ENCODE results near the gene RAB40C. TPM values are rescaled to one million over a fixed set of nuclear protein-coding genes. Genes with fewer than 3 reads are reported as not detected.

RAB40C gene
- total RNA-seq, 1 experiment from 2014 or later: 11.9 TPM

DNA sequence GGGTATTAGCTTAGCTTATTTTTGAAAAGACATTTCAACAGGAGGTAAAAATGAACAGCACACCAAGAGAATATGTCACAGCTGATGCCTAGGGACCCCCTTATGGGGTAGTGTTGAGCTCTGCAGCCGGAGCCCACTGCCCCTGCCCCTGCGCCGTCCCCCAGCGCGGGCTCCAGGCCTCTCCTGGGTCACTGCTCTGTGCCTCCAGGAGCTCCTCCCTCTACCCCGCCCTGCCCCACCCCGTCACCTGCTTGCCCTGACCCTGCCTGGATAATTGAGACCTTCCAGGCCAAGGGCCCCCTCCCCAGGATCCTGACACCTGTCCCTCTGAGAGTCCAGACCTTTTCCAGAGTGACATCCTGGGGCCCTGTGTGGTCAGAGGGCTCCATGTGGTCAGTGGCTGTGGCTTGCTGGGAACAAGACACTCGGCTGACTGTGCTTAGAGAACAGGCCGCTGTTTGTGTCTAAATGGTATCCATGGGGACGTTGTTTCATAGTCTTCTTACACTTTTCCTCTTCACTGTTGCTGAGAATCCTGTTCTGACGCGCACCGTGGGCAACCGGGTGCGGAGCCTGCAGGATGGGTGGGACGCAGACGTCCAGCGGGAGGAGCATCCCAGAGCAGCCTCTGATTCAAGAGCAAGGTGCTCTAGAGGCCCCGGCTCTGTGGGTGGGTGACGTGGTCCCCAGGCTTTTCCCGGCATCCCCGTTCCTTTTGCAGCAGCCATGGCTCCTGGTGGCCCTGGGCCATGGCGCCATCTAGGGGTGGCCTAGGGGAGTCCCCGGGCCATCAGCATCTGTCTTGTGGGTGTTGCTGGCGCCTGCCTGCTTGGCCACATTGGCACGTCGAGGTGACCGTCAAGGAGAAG lies 20.9 kb downstream of the RAB40C start:
- DNase-seq (ENCODE audit: extremely low read depth, low read depth): no peak

DNA sequence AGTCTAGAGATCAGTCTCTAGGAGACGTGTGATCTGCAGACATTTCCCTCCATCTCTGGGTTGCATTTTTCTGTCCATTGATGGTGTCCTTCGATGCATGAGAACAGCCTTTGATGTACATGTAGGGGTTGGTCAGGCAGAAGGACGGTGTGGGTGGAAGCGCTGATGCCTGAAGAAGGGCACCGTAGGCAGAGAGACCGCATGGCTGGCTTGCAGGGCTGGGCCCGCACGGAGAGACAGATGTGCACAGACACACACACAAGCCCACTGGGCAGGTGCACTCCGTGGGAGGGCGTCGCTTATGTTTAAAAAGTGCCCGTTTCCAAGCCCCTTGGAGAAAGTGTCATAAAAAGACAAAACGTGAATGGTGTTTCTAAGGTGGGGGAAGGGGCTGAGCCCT lies 25.3 kb downstream of the RAB40C start:
- DNase-seq (ENCODE audit: extremely low read depth, low read depth): no peak

DNA sequence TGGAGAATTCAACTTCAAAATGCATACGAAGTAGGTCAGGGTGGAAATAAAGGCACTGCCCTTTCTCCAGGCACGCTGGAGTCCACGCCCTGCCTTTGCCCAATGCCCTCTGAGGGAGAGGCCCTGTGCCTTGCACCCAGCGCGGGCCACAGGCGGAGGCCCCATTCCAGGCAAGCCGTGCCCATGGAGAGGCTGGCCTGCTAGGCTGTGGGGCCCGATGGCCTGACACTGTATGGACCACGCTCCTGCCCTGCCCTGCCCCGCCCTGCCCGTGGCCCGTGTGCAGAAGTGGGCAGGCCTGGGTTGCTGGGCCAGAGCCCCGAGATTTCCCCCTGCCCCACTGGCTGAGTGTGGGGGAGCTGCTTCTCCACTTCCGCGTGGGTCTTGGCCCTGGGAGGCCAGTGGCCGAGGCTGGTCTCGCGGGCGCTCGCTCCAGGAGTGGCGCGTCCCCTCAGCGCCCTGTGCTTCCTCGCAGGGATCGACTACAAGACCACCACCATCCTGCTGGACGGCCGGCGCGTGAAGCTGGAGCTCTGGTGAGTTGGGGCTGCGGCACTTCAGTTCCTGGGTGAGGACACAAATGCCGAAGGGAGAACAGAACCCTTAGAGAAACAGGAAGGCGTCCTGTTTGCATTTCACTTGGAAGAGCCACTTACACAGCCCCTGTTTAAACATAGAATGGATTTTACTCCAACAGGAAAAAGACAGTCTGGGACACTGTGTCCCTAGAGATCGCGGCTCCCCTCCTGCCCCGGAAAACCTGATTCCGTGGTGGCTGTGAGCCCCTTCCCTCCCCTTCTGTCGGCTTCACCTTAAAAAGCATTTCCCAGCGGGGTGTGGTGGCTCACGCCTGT lies 27.1 kb downstream of the RAB40C start:
- DNase-seq (ENCODE audit: extremely low read depth, low read depth): no peak

DNA sequence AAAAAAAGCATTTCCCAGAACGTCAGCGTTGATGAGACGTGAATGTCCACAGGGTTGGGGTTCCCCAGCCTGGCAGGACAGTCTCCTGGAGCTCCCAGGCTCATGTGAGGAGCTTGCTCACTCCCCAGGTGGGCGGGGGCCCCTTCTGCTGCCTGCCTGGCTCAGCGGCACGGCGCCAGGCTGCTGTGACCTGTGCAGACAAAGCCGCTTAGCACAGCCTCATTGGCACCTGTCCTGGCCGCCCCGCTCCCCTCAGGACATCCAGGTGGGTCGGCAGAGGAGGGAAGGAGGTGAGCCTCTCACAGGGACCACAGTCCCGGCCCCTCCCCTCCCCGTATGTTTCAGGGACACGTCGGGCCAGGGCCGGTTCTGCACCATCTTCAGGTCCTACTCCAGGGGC lies 28.0 kb downstream of the RAB40C start:
- no peak for DNase-seq (ENCODE audit: extremely low read depth, low read depth)

DNA sequence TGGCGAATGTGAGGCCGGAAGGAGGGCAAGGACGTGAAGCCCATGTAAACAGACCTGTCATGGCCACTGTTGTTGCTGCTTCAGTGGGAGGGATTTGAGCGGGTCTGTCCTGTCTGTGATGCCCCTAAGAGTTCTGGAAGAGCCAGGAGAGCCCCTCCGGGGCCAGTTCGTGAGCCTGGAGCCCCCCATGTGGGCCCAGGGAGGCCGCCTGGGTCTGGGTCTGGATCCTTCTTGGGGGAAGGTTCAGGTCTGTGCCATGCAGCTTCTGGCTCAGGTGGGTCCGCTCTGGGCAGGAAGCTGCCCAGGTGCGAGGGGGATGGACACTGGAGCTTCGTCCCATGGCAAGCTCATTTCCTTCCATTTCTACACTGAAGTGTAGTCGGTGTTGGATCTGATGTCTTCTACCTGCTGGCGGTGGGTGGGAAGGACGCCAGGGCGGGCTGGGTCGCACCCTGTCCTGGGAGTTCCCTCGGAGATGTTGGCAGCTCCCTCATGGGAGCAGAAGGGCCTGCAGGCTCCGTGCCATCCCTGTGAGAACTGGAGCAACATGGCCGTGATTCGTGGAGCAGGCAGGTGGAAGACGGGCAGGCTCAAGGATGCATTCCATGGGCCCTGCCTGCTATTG lies 29.7 kb downstream of the RAB40C start:
- DNase-seq (ENCODE audit: extremely low read depth, low read depth): no peak

DNA sequence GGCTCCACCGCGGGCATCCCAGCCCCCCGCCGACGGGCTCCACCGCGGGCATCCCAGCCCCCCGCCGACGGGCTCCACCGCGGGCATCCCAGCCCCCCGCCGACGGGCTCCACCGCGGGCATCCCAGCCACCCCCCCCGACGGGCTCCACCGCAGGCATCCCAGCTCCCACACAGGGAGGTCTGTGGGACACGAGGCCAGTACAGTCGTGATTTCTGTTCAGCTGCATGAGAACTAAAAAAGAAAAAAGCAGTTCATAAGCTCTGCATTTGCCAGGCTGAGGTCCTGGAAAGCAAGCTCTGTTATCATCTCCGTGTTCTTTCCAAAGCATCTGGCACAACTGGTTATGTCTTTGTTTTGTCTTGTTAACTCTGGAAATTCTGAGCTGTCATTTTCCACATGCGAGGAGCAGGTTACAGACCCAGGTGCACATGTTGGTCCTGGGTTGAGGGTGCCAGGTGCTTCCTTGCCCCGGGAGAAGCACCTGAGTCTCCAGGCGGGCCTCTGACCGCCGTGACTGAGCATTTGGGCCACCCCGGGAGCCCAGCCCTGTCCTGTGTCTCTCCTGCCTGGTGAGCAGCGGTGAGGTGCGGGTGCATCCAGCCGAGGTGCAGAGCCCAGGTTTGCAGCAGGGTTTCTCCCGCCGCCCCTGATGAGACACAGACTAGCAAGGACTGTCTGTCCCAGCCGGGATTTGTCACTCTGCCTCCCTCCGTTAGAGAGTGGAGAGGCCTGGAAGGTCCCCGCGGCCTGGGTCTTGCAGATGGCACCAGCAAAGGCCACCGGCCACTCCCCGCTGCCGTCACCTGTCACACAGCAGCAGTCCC lies 31.0 kb downstream of the RAB40C start:
- DNase-seq (ENCODE audit: extremely low read depth, low read depth): no peak

DNA sequence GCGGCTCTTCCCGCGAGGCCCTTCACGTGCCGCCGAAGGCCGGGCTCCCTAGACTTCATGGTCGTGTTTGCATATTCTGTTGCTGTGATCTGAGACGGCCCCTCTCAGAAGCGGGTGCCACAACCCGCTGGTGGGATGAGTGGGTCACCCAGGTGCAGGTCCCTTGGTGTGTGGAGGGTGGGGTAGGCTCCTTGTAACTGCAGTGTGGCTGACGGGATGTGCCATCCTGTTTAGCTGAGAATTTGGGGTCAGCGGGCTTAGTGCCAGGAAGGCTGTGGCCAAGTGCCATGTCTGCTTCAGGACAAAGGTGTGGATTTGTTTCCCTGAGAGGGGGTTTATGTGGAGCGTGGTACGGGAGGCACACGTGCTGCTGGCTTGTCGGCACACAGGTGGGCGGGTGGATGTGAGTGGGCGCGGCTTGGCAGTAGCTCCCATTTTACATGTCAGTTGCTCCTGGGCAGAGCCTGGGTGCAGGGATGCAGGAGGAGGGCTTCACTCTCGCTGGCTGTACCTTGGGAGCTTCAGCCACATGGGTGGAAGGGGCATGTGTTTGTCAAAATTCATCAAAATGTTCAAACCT lies 31.8 kb downstream of the RAB40C start:
- DNase-seq (ENCODE audit: extremely low read depth, low read depth): no peak

DNA sequence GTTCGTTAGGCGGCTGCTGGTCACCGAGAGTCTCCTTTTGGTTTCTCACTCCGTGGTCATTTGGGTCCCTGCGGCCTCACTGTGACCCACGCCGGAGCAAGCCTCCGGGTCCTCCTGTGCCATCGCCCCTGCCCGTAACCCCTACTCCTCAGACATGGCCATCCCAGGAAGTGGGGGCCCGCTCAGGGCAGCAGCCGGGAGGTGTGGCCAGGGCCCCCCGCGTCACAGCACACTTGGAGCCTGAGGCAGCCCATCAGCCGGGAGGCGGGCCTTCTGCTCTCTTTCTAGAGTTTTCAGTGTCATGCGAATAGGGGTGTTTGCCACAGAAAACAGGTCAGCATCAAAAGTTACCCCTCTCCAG lies 33.0 kb downstream of the RAB40C start:
- DNase-seq (ENCODE audit: extremely low read depth, low read depth): no peak

DNA sequence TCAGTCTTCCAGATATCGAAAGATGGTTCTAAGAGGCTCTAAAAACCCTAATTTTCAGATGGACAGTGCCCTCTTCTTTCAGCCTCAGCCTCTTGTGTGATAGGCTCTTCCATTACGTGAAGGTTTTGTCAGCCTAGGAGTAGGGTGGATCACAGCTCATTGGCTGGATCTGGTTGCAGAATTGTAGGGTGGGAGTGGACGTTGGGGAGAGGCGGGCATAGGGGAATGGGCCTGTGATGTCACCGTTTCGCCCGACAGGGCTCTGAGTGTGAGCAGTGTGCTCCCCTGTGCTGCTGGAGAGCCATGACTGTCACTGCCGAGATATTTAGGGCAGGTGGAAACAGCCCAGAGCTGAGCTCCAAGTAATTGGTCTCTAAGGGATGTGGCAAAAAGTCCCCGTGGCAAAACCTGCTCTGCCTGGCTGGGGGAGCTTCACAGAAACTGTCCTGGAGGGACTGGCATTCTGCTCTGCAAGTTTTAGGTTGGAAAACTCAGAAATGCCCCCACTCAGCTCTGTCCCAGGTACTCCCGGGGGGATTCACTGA lies 34.7 kb downstream of the RAB40C start:
- no peak for DNase-seq (ENCODE audit: extremely low read depth, low read depth)

DNA sequence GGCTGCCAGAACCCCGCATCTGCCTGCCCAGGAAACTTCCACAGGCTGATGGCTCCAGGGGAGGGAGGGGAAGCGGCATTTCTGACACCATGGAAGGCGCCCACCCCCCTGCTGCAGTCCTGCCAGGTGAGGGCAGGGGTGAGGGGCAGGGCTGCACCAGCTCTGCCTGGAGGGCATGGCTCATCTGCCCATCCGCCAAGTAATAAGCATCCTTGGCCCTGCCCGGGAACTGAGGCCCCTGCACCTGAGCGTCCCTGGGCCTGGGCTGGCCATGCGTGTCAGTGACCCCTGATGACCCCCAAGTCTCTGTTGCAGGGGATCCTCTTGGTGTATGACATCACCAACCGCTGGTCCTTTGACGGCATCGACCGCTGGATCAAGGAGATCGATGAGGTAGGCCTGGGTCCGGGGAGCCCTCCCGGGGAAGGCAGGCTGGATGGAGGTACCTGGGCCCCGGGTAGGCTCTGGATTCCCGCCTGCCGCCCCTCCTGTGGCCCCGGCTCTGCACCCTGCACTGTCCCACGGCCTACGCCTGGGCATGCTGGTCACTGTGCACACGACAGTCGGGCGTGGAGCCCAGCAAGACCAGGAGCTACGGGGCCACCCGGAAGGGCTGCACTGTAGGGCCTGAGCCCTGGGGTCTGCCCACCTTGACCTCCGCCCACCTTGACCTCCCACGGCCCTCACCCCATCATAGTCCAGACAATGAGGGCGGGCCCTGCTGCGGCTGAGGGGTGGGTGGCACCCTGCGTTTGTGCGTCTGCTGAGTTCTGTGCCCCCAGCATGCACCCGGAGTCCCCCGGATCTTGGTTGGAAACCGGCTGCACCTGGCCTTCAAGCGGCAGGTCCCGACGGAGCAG lies 35.5 kb downstream of the RAB40C start:
- no peak for DNase-seq (ENCODE audit: extremely low read depth, low read depth)

DNA sequence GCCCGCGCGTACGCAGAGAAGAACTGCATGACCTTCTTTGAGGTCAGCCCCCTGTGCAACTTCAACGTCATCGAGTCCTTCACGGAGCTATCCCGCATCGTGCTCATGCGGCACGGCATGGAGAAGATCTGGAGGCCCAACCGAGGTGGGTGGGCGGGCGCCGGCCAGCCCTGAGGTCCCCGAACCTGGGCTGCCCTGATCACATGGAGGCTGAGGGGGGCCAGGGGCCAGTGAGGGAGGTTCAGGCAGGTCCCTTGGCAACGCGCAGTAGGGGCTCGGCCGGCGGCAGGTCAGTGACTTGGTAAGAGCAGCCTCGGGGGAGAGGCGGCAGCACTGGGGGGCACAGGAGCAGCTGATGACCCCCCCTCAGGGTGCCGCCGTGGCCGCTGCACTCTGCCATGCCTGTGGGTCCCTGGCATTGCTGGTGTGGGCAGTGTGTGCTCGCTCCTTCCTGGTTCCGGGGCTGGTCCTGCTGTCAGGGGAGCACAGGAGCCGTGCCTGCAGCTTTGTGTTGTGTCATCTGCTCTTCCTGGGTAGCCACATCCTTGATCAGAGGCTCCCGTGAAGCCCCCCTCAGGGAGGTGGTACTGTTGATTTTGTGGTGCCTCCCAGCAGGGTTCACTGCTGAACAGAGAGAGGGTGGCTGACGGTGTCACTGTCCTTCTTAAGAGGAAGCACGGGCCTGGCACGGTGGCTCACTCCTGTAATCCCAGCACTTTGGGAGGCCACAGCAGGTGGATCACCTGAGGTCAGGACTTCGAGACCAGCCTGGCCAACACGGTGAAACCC lies 36.3 kb downstream of the RAB40C start:
- DNase-seq (ENCODE audit: extremely low read depth, low read depth): no peak

DNA sequence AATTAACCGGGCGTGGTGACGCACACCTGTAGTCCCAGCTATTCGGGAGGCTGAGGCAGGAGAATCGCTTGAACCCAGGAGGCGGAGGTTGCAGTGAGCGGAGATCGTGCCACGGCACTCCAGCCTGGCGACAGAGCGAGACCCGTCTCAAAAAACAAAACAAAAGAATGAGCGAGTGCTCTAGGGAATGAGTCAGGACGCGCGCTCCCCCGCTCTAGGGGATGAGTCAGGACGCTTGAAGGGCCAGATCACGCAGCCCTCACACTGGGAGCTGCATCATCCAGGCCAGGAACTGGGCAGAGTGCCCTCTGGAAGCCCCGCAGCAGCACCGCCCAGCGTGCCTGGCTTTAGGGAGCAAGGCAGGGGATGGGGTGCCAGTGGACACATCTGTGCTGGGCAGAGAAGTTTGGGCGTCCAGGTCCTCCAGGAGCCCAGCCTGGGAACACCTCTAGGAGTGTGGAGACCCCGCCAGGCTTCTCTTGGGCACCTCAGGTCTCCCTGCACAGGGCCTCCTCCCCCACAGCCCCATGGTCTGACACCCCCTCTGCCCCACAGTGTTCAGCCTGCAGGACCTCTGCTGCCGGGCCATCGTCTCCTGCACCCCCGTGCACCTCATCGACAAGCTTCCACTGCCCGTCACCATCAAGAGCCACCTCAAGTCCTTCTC lies 37.1 kb downstream of the RAB40C start:
- peak; percentile 30 for DNase-seq (ENCODE audit: extremely low read depth, low read depth)

DNA sequence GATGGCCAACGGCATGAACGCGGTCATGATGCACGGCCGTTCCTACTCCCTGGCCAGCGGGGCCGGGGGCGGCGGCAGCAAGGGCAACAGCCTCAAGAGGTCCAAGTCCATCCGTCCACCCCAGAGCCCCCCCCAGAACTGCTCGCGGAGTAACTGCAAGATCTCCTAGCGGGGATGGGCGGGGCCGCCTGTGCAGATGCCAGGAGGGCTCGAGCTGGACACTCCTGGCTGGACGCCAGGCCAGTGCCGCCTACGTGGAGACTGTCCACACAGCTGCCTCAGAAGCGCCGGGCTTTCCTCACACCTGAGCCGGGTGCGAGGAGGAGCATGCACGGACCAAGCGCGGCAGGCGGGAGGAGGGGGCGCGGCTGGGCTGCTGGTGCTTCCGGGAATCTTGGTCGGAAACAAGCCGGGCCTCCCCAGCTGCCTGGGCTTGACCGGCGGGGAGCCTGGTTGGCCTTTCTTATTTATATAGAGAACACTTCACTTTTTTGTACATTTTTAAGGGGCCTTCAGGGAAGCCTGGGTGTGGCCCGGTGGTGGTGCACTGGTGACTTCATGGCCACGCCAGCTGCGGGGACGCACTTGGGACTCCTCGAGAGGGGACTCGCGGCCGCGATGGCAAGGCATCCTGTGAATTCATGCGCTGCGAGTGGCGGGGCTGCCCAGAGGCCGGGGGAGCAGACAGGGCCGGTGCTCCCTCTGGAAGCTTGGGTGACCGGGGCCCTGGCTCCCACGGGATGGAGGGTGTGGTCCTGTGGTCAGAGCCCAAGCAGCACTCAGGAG lies 37.8 kb downstream of the RAB40C start:
- no peak for DNase-seq (ENCODE audit: extremely low read depth, low read depth)

DNA sequence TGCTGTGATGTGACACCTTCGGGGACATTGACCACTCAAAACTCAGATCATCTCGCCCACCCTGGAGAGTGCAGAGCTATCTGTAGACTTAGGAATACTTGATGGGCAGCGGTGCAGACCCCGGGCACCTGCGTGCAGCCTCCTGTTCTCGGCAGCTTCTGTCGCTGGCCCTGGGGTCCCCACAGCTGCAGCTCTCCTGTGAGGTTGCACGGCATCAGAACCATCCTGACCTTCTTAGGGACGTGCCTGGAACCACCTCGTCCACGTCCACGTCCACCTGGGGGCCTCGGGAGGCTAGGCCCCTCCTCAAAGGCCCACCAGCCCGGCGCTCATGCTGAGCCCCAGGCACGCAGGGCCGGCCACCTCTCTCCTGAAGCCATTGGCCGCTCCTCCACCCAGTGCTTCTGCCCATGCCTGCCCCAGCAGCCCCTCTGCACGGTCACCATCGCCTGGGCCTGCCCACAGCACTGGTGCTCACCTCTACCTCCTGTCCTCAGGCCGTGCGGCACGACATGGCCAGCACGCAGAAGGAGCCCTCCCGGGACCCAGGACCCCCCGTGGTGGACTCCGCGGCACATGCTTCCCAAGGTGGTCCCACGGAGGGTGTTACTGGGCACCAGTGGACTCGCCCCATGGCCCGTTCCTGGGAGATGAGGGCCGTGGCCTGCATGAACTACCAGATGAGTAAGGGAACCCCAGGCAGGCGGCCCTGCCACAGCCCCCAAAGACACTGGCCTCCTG lies 38.6 kb downstream of the RAB40C start:
- no peak for DNase-seq (ENCODE audit: extremely low read depth, low read depth)

DNA sequence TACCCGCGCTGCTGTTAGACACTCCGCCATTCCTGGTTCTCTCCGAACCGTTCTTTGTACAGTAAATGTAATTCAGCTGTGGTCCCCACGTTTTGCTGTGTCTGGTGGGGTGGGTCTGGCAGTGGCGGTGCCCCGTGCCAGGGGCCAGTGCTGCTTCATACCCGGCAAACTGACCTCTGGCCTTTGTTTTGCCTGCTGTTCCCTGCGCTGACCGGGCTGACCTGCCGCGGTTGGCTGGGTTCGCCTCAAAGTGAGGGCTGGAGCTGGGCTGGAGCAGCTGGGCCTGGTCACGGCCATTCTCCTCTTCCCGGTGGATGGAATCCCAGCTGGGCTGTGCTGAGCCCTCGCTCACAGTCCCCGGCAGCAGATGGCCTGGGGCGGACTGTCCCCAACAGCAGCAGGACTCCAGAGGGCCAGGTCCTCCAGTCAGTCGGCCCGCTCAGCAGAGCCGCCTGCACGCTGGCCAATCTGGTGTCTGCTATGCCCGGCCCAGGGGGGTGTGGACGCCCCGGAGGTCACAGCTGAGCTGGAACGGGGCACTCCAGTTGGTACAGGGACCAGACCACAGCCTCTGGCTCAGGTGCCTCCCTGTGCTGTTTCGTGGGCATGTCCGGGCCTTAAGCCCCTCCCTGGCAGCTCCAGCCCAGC lies 39.4 kb downstream of the RAB40C start:
- DNase-seq (ENCODE audit: extremely low read depth, low read depth): no peak

DNA sequence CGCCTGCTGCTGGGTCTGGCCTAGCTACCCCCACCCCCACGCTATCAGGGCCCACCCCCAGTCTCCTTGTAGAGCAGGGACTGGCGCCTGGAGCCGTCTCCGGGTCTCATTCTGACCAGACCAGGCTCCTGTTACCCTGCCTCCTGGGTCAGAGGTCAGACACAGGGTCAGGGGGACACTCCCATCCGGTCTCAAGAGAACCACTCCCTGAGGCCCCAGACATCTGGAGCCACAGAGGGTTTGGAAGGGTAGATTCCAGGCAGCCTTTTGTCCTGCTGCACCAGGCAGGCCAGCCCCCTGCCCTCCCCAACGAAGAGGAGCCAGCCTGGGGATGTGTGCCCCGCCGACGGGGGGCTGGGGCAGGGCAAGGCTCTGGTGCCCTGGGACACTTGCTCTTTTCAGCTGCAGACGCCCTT lies 40.0 kb downstream of the RAB40C start:
- no peak for DNase-seq (ENCODE audit: extremely low read depth, low read depth)

All from NCI-H460 (cell line).